CD4-positive, alpha-beta T cell (primary cell): ENCODE results near the gene CLDN3. TPM values are rescaled to one million over a fixed set of nuclear protein-coding genes. Genes with fewer than 3 reads are reported as not detected.
"Not testable (repeated sequence)": the region's sequence is repeated elsewhere in the genome, so short reads cannot be mapped to it uniquely, and the experiment has no call there.

Experiments used
- ATAC-seq: fragments of 200-7000 bp; cut with Tn5 transposase; one replicate; pipeline ENCODE4 v1.10.0; 2022; ENCODE audit warnings: mild to moderate bottlenecking; ENCODE audit not compliant: poor library complexity
- CTCF ChIA-PET: fragments of 350-600 bp; sonication (Branson Sonifier 250); formaldehyde crosslinking; loops from one replicate; lab custom pipeline; 2021; ENCODE audit warnings: antibody characterized with exemption, inconsistent platforms; lab: Charles Lee
- POLR2A ChIA-PET: fragments of 350-600 bp; sonication (Branson Sonifier 250); formaldehyde crosslinking; loops from one replicate; lab custom pipeline; 2021; ENCODE audit warnings: antibody characterized with exemption, inconsistent platforms; lab: Charles Lee
- DNase-seq, 14 experiments: peaks; one replicate each; pipeline ENCODE4 v3.0.0-alpha.2; 2013 to 2020; ENCODE audit warnings: mixed read lengths in 2 of 14
- H3K27ac ChIP-seq, 2 donors: one replicate each; pipeline versions ENCODE4 v1.5.1 to v1.7.0; 2013; ENCODE audit warnings: low read length in 2 of 2, low read depth in 1 of 2, mild to moderate bottlenecking in 1 of 2
- H3K27me3 ChIP-seq, 2 experiments: 1 replicate in 1 of 2; 2 replicates in 1 of 2; pipeline versions ENCODE4 v1.6.1 to v1.7.0; 2013; ENCODE audit warnings: low read length in 2 of 2, control low read depth in 1 of 2, mild to moderate bottlenecking in 1 of 2, moderate library complexity in 1 of 2; ENCODE audit not compliant: insufficient read depth in 2 of 2, control insufficient read depth in 1 of 2
- H3K36me3 ChIP-seq: one replicate; pipeline ENCODE4 v1.6.1; 2013; ENCODE audit warnings: low read length, control low read depth; ENCODE audit not compliant: insufficient read depth
- H3K4me1 ChIP-seq: one replicate; pipeline ENCODE4 v1.6.1; 2013; ENCODE audit warnings: low read length, control low read depth; ENCODE audit not compliant: insufficient read depth
- H3K4me3 ChIP-seq: one replicate; pipeline ENCODE4 v1.5.1; 2013; ENCODE audit warnings: mild to moderate bottlenecking, low read length, moderate library complexity
- H3K9me3 ChIP-seq, 2 experiments: 1 replicate in 1 of 2; 2 replicates in 1 of 2; pipeline versions ENCODE4 v1.6.1 to v1.7.0; 2013; ENCODE audit warnings: low read length in 2 of 2, mild to moderate bottlenecking in 2 of 2, control low read depth in 1 of 2, moderate library complexity in 1 of 2; ENCODE audit not compliant: control insufficient read depth in 1 of 2, insufficient read depth in 1 of 2
- H3K27ac Mint-ChIP-seq: one replicate; pipeline ENCODE4 v1.8.0; 2020; ENCODE audit warnings: mixed read lengths
- H3K27me3 Mint-ChIP-seq: one replicate; pipeline ENCODE4 v1.8.0; 2021; ENCODE audit warnings: mixed read lengths
- H3K36me3 Mint-ChIP-seq: one replicate; pipeline ENCODE4 v1.8.0; 2021; ENCODE audit warnings: low read depth, mixed read lengths
- H3K4me1 Mint-ChIP-seq: one replicate; pipeline ENCODE4 v1.8.0; 2021; ENCODE audit warnings: low read depth, mixed read lengths
- H3K4me3 Mint-ChIP-seq: one replicate; pipeline ENCODE4 v1.8.0; 2020; ENCODE audit warnings: mild to moderate bottlenecking, mixed read lengths
- H3K9me3 Mint-ChIP-seq: one replicate; pipeline ENCODE4 v1.8.0; 2020; ENCODE audit warnings: mixed read lengths
- CTCF ChIP-seq: fragments of 200-600 bp; IDR thresholded peaks from one replicate; pipeline ENCODE4 v1.8.0; 2022; ENCODE audit warnings: antibody characterized with exemption, mild to moderate bottlenecking
- intact Hi-C, 2 experiments: fragments of 100-400 bp; cut with DNase I in 1 of 2; cut with micrococcal nuclease in 1 of 2; formaldehyde crosslinking; loops; one replicate each; pipeline versions ENCODE4 v1.15.1 to v1.9.0; 2023 to 2025; cut with DNase I, micrococcal nuclease
- total RNA-seq, 174 experiments: library from RNA in 2 of 174; stranded (reverse) in 2 of 174; gene quantifications; one replicate each; pipeline ENCODE4 v1.2.3 and lab custom pipeline; 2021 to 2026

CLDN3 gene
- total RNA-seq, 2 experiments from 2014 or later = not detected

GRCh38 chr7:73789051-73789450 lies 19.0 kb upstream of the CLDN3 start:
- Histone ChIP-seq H3K9me3 (no peaks in the 10 kb centered on the region), H3K27ac (no peak overlapping the region), H3K36me3 (no peaks in the 10 kb centered on the region), H3K4me1 (no peaks in the 10 kb centered on the region), H3K4me3 (no peak overlapping the region), H3K27me3 (no peaks in the 10 kb centered on the region)
- POLR2A ChIA-PET = no interaction called here
- H3K27me3 Mint-ChIP-seq = no peaks in the 10 kb centered on the region
- CTCF ChIA-PET = no interaction called here
- no peaks in the 10 kb centered on the region for H3K9me3 Mint-ChIP-seq
- DNase-seq = no peak
- H3K4me1 Mint-ChIP-seq = no peaks in the 10 kb centered on the region
- H3K36me3 Mint-ChIP-seq = no peaks in the 10 kb centered on the region
- no peak overlapping the region for H3K4me3 Mint-ChIP-seq
- intact Hi-C loops = no loop called here
- no peak overlapping the region for H3K27ac Mint-ChIP-seq
- TF ChIP-seq CTCF = no peak
- no peak for ATAC-seq

- H3K4me3 ChIP-seq, DNase-seq, H3K27ac Mint-ChIP-seq, H3K4me1 Mint-ChIP-seq, H3K4me3 Mint-ChIP-seq, H3K9me3 Mint-ChIP-seq, H3K27me3 ChIP-seq, POLR2A ChIA-PET, CTCF ChIA-PET, H3K27ac ChIP-seq, intact Hi-C loops, ATAC-seq, H3K9me3 ChIP-seq, H3K4me1 ChIP-seq, H3K27me3 Mint-ChIP-seq, H3K36me3 Mint-ChIP-seq, H3K36me3 ChIP-seq: not testable (repeated sequence)
Observed at GRCh38 chr7:73787786-73788048, 17.6 kb upstream of the CLDN3 start.

GRCh38 chr7:73786588-73786987 lies 16.5 kb upstream of the CLDN3 start:
- Mint-ChIP-seq H3K27ac (no peak overlapping the region), H3K36me3 (no peaks in the 10 kb centered on the region), H3K4me1 (no peaks in the 10 kb centered on the region), H3K4me3 (no peak overlapping the region), H3K27me3 (no peaks in the 10 kb centered on the region), H3K9me3 (no peaks in the 10 kb centered on the region)
- no peak overlapping the region for H3K4me3 ChIP-seq
- no peak for TF ChIP-seq CTCF
- intact Hi-C loops = no loop called here
- H3K36me3 ChIP-seq = no peaks in the 10 kb centered on the region
- no peaks in the 10 kb centered on the region for H3K27me3 ChIP-seq
- no peaks in the 10 kb centered on the region for H3K9me3 ChIP-seq
- no peak overlapping the region for H3K27ac ChIP-seq
- H3K4me1 ChIP-seq = no peaks in the 10 kb centered on the region
- POLR2A ChIA-PET = no interaction called here
- DNase-seq (no peak), ATAC-seq (no peak)
- CTCF ChIA-PET = no interaction called here

- intact Hi-C loops = no loop called here
- H3K36me3 Mint-ChIP-seq = no peaks in the 10 kb centered on the region
- no peak for TF ChIP-seq CTCF
- no peaks in the 10 kb centered on the region for H3K9me3 Mint-ChIP-seq
- peaks cover 12% of the 10 kb centered on the region for H3K27me3 Mint-ChIP-seq
- H3K27me3 ChIP-seq = no peaks in the 10 kb centered on the region
- H3K4me1 ChIP-seq = no peaks in the 10 kb centered on the region
- H3K27ac Mint-ChIP-seq = no peak overlapping the region
- no peak overlapping the region for H3K4me3 Mint-ChIP-seq
- no peaks in the 10 kb centered on the region for H3K4me1 Mint-ChIP-seq
- ATAC-seq (no peak), DNase-seq (no peak)
- H3K9me3 ChIP-seq = no peaks in the 10 kb centered on the region
- no peak overlapping the region for H3K27ac ChIP-seq
- ChIA-PET POLR2A (no interaction called here), CTCF (no interaction called here)
- no peaks in the 10 kb centered on the region for H3K36me3 ChIP-seq
- no peak overlapping the region for H3K4me3 ChIP-seq
Observed at GRCh38 chr7:73779517-73779916, 9.4 kb upstream of the CLDN3 start.
